Skeletal muscle satellite cell (primary cell): Measurements from ENCODE around the gene ARL5C.
"Not testable (repeated sequence)": the region's sequence is repeated elsewhere in the genome, so short reads cannot be mapped to it uniquely, and the experiment has no call there.

Experiments
- H3K27me3 ChIP-seq: 2 replicates; pipeline ENCODE4 v1.7.0; 2013; ENCODE audit warnings: low read length; ENCODE audit not compliant: control insufficient read depth, insufficient read depth
- H3K36me3 ChIP-seq: 2 replicates; pipeline ENCODE4 v1.7.0; 2013; ENCODE audit warnings: mild to moderate bottlenecking, control low read depth, low read length; ENCODE audit not compliant: insufficient read depth
- H3K4me1 ChIP-seq: 2 replicates; pipeline ENCODE4 v1.7.0; 2013; ENCODE audit warnings: low read length; ENCODE audit not compliant: control insufficient read depth, insufficient read depth
- H3K4me2 ChIP-seq: 2 replicates; pipeline ENCODE4 v1.7.0; 2013; ENCODE audit warnings: mild to moderate bottlenecking, low read length
- H3K4me3 ChIP-seq: 2 replicates; pipeline ENCODE4 v1.7.0; 2013; ENCODE audit warnings: low read length
- H3K9ac ChIP-seq: 2 replicates; pipeline ENCODE4 v1.7.0; 2013; ENCODE audit warnings: mild to moderate bottlenecking, low read depth, low read length, moderate library complexity
- H3K9me3 ChIP-seq: replicated peaks from 2 replicates; pipeline ENCODE4 v1.7.0; 2013; ENCODE audit warnings: mild to moderate bottlenecking, control low read depth, low read length

Gene ARL5C

DNA sequence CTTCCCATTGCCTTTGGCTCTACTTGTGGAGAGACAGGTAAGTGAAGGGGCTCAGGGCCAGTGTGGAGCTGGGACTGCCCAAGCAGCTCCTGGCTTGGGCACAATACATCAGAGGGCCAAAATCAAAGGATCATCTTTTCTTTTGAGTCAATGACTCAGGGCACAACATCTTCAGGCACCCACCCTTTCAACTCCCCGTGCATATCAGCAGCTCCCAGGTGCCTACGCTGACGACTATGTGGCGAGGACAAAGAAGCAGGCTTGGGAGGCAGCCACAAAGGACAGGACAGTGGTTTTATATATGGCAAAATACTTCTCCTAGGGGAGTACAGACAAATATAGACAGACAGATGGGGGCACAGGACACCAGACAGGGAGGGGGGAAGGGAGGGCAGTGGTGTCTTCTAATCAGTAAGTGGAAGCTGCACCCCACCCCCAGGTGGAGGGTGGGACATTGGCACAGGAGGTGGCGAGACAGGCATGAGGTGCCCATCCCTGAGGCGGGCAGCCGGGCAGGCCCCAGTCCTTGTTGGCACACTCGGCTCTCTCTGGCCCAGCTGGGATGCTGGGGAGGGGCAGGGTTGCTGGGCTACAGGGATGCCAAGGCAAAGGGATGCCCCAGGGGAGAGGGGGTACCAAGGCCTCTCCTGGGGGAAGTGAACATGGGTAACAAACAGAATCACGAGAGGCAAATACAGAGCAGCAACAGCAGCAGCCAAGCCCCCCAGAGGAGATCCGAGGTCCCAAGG is 7.7 kb upstream of the ARL5C start:
- Histone ChIP-seq H3K27me3 (peaks cover 8% of the 10 kb centered on the region), H3K4me2 (no peak overlapping the region), H3K9me3 (no peaks in the 10 kb centered on the region), H3K9ac (no peak overlapping the region), H3K4me1 (peaks cover 12% of the 10 kb centered on the region), H3K36me3 (peaks cover 38% of the 10 kb centered on the region), H3K4me3 (no peak overlapping the region)

DNA sequence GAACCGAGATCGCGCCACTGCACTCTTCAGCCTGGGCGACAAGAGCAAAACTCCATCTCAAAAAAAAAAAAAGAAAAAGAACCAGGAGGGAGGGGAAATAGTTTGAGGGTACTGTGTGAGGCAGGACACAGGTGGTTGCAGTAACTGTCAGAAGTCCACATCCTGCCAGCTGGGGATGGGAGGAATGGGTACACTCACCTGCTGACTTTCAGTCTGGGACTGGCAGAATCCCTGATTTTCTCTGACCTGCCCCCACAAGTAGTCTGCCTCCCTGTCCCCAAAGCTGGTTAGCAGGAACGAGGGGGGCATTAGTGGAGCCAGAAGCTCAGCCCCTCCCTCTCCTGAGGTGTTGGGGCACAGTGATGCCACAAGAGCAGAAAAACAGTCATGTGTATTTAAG is 7.1 kb upstream of the ARL5C start:
- no peak overlapping the region for H3K9ac ChIP-seq
- no peak overlapping the region for H3K4me2 ChIP-seq
- no peak overlapping the region for H3K4me3 ChIP-seq
- H3K27me3 ChIP-seq = peaks cover 8% of the 10 kb centered on the region
- H3K9me3 ChIP-seq = no peaks in the 10 kb centered on the region
- peaks cover 37% of the 10 kb centered on the region for H3K36me3 ChIP-seq
- H3K4me1 ChIP-seq = peaks cover 7% of the 10 kb centered on the region

DNA sequence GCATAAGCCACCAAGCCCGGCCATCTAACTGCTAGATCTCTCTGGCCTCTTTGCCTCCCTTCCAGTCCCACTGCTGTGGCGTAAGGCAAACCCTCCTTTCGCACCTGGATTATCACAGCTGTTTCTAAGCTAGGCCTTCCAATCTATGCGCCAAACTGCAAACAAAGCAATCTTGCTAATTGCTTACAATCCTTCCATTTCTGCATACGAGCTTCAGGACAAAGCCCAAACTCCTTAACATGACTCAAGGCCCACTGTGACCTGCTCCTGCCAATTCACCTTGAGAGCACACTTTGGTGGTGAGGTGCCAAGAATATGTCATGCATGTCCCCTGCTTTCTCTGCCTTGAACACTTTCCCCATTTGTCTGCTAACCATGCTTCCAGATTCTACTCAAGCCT is 6.0 kb upstream of the ARL5C start:
- peaks cover 14% of the 10 kb centered on the region for H3K27me3 ChIP-seq
- no peak overlapping the region for H3K9ac ChIP-seq
- peaks cover 3% of the 10 kb centered on the region for H3K4me1 ChIP-seq
- peaks cover 26% of the 10 kb centered on the region for H3K36me3 ChIP-seq
- H3K4me2 ChIP-seq = no peak overlapping the region
- no peaks in the 10 kb centered on the region for H3K9me3 ChIP-seq
- H3K4me3 ChIP-seq = no peak overlapping the region

DNA sequence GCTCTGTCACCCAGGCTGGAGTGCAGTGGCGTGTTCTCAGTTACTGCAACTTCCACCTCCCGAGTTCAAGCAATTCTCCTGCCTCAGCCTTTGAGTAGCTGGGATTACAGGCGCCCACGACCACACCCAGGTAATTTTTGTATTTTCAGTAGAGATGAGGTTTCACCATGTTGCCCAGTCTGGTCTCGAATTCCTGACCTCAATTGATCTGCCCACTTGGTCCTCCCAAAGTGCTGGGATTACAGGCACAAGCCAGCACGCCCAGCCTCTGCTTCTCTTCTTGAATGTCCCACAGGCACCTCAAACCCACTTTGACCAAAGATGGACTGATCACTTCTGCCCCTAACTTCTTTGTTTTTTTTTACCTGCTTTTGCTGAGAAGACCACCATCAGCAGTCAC is 4.6 kb upstream of the ARL5C start:
- H3K9me3 ChIP-seq = no peaks in the 10 kb centered on the region
- no peak overlapping the region for H3K4me2 ChIP-seq
- peaks cover 28% of the 10 kb centered on the region for H3K27me3 ChIP-seq
- H3K4me3 ChIP-seq = no peak overlapping the region
- no peak overlapping the region for H3K9ac ChIP-seq
- H3K36me3 ChIP-seq = peaks cover 12% of the 10 kb centered on the region
- peaks cover under 1% of the 10 kb centered on the region for H3K4me1 ChIP-seq

DNA sequence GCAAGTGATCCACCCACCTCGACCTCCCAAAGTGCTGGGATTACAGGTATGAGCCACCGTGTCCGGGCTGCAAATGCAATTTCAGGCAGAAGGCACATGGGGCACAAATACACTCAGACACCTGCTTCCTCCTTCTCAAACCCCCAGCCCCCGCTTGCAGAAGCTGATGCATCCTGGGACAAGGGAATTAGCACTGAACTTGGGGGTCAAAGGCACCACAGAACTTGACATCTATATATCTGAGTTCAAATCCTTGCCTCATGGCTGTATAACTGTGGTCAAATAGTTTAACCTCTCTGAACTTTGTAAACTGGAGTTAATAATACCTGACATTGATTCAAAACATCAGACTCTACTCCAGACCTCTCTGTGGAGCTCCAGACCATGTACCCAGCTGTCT is 4.1 kb upstream of the ARL5C start:
- H3K4me1 ChIP-seq = peaks cover 1% of the 10 kb centered on the region
- peaks cover 32% of the 10 kb centered on the region for H3K27me3 ChIP-seq
- H3K9ac ChIP-seq = no peak overlapping the region
- peaks cover 8% of the 10 kb centered on the region for H3K36me3 ChIP-seq
- no peak overlapping the region for H3K4me3 ChIP-seq
- no peaks in the 10 kb centered on the region for H3K9me3 ChIP-seq
- H3K4me2 ChIP-seq = no peak overlapping the region

DNA sequence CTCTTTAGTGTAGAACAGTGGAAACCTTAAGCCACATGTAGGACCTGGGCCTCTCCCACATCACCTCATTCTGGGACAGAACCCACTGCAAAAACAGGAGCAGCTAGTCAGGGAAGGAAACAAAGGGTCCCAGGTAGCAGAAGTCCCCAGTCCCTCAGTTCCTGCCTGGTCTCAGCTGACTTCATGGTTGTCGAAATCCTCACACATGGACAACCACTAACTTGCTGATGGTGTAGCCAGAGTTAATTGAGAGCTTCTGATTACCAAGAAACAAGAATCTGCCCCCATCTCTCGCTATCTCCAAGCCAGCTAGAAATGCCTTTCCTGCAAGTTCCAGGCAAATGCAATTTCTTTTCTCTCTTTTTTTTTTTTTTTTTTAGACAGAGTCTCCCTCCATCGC is 3.6 kb upstream of the ARL5C start:
- H3K36me3 ChIP-seq = peaks cover 2% of the 10 kb centered on the region
- H3K27me3 ChIP-seq = peaks cover 36% of the 10 kb centered on the region
- no peak overlapping the region for H3K4me2 ChIP-seq
- no peak overlapping the region for H3K4me3 ChIP-seq
- no peak overlapping the region for H3K9ac ChIP-seq
- no peaks in the 10 kb centered on the region for H3K9me3 ChIP-seq
- H3K4me1 ChIP-seq = peaks cover 4% of the 10 kb centered on the region

DNA sequence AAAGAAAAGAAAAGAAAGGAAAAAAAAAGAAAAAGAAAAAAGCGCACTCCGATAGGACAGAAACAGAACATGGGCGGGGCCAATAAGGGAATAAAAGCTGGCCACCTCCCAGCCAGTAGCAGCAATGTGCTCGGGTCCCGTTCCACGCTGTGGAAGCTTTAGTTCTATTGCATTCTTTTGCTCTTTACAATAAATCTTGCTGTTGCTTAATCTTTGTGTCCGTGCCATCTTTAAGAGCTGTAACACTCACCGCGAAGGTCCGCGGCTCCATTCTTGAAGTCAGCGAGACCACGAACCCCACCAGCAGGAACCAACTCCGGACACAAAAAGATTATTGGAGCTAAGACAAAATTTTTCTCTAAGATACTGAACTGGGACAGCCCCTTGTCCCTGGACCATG is 3.1 kb upstream of the ARL5C start:
- Histone ChIP-seq H3K9me3 (no peaks in the 10 kb centered on the region), H3K4me1 (peaks cover 4% of the 10 kb centered on the region), H3K27me3 (peaks cover 36% of the 10 kb centered on the region), H3K4me2 (no peak overlapping the region), H3K4me3 (no peak overlapping the region), H3K9ac (no peak overlapping the region), H3K36me3 (no peaks in the 10 kb centered on the region)

DNA sequence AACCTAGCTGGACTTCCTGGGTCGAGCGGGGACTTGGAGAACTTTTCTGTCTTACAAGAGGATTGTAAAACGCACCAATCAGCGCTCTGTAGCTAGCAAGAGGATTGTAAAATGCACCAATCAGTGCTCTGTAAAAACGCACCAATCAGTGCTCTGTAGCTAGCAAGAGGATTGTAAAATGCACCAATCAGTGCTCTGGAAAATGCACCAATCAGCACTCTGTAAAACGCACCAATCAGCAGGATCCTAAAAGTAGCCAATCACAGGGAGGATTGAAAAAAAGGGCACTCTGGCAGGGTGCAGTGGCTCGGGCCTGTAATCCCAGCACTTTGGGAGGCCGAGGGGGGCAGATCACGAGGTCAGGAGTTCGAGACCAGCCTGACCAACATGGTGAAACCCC is 2.5 kb upstream of the ARL5C start:
- not testable (repeated sequence) for H3K9me3 ChIP-seq, H3K4me1 ChIP-seq, H3K4me3 ChIP-seq, H3K36me3 ChIP-seq, H3K9ac ChIP-seq, H3K4me2 ChIP-seq
- peaks cover 36% of the 10 kb centered on the region for H3K27me3 ChIP-seq

DNA sequence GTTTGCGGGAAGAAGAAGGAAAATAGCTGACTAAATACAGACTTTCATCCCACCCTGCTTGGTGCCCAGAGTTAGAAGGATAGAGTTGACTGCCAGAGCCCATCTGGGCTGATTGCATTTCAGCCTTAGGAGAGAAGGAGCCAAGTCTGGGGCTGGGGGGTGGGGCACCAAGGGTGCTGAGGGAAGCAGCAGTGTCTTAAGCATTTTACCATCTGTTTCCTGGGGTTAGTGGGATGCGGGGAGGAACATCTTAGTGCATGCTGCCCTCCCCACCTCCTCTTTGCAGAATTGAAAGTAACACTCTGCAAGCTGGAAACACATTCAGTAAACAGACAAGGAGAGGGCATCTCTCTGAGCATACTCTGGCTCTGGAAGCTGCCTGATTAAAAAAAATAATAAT is 1.5 kb upstream of the ARL5C start:
- Histone ChIP-seq H3K36me3 (no peaks in the 10 kb centered on the region), H3K9me3 (no peaks in the 10 kb centered on the region), H3K4me1 (peaks cover 4% of the 10 kb centered on the region)

DNA sequence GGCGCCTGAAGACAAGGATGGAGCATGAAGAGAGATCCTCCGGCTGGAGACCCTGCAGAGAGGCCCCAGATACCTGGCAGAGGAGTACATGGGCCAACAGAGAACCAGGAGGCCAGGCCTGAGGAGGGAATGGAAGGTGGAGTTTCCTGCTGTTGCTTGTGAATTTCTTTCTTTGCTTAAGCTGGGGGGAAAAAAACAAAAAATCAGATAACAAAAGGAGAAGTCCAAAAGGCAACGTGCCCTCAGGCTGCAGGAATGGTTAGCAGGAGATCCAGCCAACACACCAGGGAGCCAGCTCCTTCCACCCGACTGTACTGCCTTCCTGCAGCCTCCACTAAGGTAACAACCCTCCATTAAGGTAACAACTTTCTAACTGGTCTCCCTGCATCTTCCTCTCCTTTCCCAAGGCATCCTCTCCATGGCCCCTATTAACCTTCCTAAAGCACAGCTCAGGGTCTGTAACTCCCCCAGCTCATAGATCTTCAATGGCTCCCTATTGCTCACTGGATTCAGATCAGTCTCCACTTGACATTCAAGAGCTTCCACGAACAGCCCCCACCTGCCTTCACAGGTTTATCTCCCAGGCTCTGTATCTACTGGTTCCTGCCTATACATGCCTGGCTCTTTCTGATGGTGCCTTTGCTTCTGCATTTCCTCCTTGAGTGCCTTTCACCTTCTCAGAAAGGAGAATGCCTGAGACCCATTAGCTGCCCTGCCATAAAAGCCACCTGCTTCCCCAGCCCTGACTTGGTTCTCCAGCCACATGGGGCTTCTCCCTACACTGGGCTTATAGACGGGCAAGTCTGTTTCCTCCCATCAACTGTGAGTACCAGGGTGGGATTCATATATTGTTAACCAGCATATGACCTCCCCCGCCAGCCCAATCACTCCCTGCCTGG is 725 bp upstream of the ARL5C start:
- Histone ChIP-seq H3K36me3 (no peaks in the 10 kb centered on the region), H3K4me2 (no peak overlapping the region), H3K9ac (no peak overlapping the region), H3K4me3 (no peak overlapping the region), H3K4me1 (peaks cover 4% of the 10 kb centered on the region), H3K9me3 (no peaks in the 10 kb centered on the region), H3K27me3 (peaks cover 36% of the 10 kb centered on the region)

More for the DNA sequence above, 1.5 kb upstream of the ARL5C start:
- Histone ChIP-seq H3K27me3 (peaks cover 36% of the 10 kb centered on the region), H3K4me3 (no peak overlapping the region), H3K9ac (no peak overlapping the region), H3K4me2 (no peak overlapping the region)

DNA sequence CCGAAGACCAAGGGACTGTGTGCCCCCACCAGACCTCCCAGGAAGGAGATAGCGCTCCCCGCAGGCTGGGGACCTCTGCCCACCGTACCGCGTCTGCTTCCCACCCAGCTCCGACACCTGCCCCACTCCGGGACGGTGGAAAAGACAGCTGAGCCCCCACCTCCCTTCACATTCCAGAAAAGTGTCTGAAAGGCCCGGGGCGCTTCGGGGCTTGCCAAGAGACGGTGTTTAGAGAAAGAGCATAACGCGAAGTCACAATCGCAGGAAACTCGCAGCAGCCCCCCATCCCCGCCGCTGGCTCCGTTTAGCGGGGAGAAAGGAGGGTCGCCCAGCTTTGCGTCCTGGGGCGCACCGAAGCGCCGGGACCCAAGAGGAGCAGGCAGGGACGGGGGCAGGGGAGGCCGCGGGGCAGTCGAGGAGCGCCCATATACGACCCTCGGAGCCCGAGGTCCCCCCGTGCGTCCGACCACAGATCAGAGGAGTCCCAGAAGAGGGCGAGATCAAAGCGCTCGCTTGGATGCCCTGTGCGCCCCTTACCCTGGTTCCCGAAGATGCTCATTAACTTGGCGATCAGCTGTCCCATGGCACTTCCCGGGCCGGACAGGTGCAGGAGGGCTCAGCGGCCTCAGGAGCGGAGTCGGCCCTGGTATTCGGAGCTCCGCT is 652 bp downstream of the ARL5C start:
- peaks cover 4% of the 10 kb centered on the region for H3K4me1 ChIP-seq
- H3K36me3 ChIP-seq = no peaks in the 10 kb centered on the region
- H3K9me3 ChIP-seq = no peaks in the 10 kb centered on the region
- H3K9ac ChIP-seq = peak overlapping the region; percentile 24
- peaks cover 43% of the 10 kb centered on the region for H3K27me3 ChIP-seq
- peak overlapping the region; percentile 69 for H3K4me3 ChIP-seq
- peak overlapping the region; percentile 77 for H3K4me2 ChIP-seq
